NT2/D1 (cell line): ENCODE results near the gene SHROOM4.

Experiments
- SUZ12 ChIP-seq: IDR thresholded peaks from 2 replicates; pipeline ENCODE4 v1.6.1; 2011; ENCODE audit not compliant: insufficient read length, insufficient read depth; ENCODE audit errors: extremely low read depth
- YY1 ChIP-seq: IDR thresholded peaks from 2 replicates; pipeline ENCODE4 v1.6.1; 2011; ENCODE audit not compliant: insufficient read length, insufficient read depth
- ZNF274 ChIP-seq: IDR thresholded peaks from 2 replicates; pipeline ENCODE4 v1.6.1; 2011; ENCODE audit warnings: mild to moderate bottlenecking, low read depth, low read length

DNA sequence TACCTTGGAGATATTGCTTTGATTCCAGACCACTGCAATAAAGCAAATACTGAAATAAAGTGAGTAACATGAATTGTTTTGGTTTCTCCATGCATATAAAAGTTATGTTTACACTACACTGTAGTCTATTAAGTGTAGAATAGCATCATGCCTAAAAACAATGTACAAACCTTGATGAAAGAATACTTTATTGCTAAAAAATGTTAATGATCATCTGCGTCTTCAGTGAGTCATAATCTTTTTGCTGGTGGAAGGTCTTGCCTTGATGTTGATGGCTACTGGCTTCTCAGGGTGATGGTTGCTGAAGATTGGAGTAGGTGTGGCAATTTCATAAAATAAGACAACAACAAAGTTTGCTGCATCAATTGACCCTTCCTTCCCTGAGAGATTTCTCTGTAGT, 145.1 kb downstream of the SHROOM4 start:
- TF ChIP-seq YY1 (no peak), SUZ12 (no peak), ZNF274 (no peak)
